ENCODE results near the gene BPI. TPM values are rescaled to one million over a fixed set of nuclear protein-coding genes. Genes with fewer than 3 reads are reported as not detected.

BPI gene
- total RNA-seq, 2 experiments from 2014 or later = not detected

DNA sequence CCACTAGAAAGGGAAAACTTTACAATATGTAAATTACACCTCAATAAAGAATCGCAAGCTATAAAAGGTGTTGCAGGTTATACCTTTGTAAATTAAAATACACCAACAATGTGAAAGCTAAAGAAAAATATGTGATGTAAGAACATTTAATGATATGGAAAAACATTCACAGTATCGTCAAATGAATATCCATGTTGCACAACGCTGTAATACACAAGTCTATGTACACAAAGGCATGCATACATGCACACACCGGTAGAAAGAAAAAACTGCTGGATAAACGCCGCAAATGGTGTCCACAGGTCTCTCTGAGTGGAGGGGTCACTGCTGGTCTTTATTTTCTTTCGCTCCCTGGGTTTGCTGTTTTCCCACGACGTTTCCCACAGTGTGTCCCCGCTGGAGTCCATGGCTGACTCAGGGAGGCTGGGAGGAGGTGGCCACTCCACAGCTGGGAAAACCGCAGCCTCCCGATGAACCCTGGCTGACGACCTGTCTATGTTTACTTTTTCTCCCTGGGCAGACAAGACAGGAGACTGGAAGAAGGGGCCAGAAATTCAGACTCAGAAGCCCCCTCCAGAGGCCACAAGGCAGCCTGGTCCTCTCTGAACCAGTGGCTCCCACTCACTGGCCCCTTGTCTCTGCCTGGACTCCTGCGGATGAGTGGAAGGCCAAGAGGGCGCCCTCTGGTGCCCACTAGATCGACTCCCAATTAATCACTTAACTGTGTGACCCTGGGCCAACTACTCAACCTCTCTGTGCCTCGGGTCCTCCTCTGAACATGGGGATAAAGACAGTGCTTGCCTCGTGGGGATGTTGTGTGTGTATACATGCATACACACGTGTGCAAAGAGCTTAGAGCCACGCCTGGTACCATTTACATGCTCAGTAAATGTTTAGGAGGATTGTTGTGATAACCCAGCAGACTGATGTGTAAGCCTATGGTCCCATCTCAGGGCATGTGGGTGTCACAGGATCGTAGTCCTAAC, 12.8 kb upstream of the BPI start:
- DNase-seq (ENCODE audit: low spot score) = no peak
- Histone ChIP-seq H3K4me2 (ENCODE audit: low read length) (no peak overlapping the region), H3K36me3 (ENCODE audit: insufficient read depth, low read length) (no peaks in the 10 kb centered on the region), H2AFZ (ENCODE audit: low read length) (no peak overlapping the region), H4K20me1 (ENCODE audit: insufficient read depth, low read length) (no peaks in the 10 kb centered on the region), H3K4me1 (ENCODE audit: insufficient read depth, low read length, poor library complexity, severe bottlenecking) (no peaks in the 10 kb centered on the region), H3K9me2 (ENCODE audit: insufficient read depth, low read length) (no peaks in the 10 kb centered on the region), H3K27ac (ENCODE audit: low read depth, low read length, poor library complexity, severe bottlenecking) (no peak overlapping the region), H3K4me3 (ENCODE audit: low read depth, low read length, poor library complexity, severe bottlenecking) (no peak overlapping the region), H3K79me2 (ENCODE audit: insufficient read depth, low read depth, low read length) (no peaks in the 10 kb centered on the region), H3K9me3 (ENCODE audit: low read length) (no peaks in the 10 kb centered on the region)
- BruUV-seq (replicated peaks) = no TSS peak
- ChIA-PET CTCF (ENCODE audit: unreplicated experiment) (no interaction called here), POLR2A (no interaction called here)
- intact Hi-C loops (cut with micrococcal nuclease; ENCODE audit: unreplicated experiment) = no loop called here
- no peak for TF ChIP-seq EZH2phosphoT487 (IDR thresholded peaks at IDR 0.05; ENCODE audit: borderline replicate concordance, low read depth, low read length)
- TF ChIP-seq, protein P1, sequence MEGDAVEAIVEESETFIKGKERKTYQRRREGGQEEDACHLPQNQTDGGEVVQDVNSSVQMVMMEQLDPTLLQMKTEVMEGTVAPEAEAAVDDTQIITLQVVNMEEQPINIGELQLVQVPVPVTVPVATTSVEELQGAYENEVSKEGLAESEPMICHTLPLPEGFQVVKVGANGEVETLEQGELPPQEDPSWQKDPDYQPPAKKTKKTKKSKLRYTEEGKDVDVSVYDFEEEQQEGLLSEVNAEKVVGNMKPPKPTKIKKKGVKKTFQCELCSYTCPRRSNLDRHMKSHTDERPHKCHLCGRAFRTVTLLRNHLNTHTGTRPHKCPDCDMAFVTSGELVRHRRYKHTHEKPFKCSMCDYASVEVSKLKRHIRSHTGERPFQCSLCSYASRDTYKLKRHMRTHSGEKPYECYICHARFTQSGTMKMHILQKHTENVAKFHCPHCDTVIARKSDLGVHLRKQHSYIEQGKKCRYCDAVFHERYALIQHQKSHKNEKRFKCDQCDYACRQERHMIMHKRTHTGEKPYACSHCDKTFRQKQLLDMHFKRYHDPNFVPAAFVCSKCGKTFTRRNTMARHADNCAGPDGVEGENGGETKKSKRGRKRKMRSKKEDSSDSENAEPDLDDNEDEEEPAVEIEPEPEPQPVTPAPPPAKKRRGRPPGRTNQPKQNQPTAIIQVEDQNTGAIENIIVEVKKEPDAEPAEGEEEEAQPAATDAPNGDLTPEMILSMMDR (conservative IDR thresholded peaks at IDR 0.05; ENCODE audit: low read length) = peak; percentile 60

- no TSS peak for BruUV-seq (replicated peaks)
- H2AFZ ChIP-seq (ENCODE audit: low read length) = no peak overlapping the region
Measured at GRCh38 chr20:38291966-38292365, 12.0 kb upstream of the BPI start.

More at GRCh38 chr20:38291966-38292365, 12.0 kb upstream of the BPI start:
- H3K9me3 ChIP-seq (ENCODE audit: low read length) = no peaks in the 10 kb centered on the region
- H3K36me3 ChIP-seq (ENCODE audit: insufficient read depth, low read length) = no peaks in the 10 kb centered on the region
- ChIA-PET POLR2A (interaction anchor here (0.5 kb wide), 1 partner anchor 1754 kb away, joined by 4 read pairs; no protein-coding TSS in a partner anchor), CTCF (ENCODE audit: unreplicated experiment) (no interaction called here)
- no peaks in the 10 kb centered on the region for H3K9me2 ChIP-seq (ENCODE audit: insufficient read depth, low read length)
- H4K20me1 ChIP-seq (ENCODE audit: insufficient read depth, low read length) = no peaks in the 10 kb centered on the region
- no peak for DNase-seq (ENCODE audit: low spot score)
- intact Hi-C loops (cut with micrococcal nuclease; ENCODE audit: unreplicated experiment) = no loop called here
- no peak overlapping the region for H3K4me3 ChIP-seq (ENCODE audit: low read depth, low read length, poor library complexity, severe bottlenecking)
- H3K4me1 ChIP-seq (ENCODE audit: insufficient read depth, low read length, poor library complexity, severe bottlenecking) = no peaks in the 10 kb centered on the region
- H3K79me2 ChIP-seq (ENCODE audit: insufficient read depth, low read depth, low read length) = no peaks in the 10 kb centered on the region
- TF ChIP-seq, protein P1 (conservative IDR thresholded peaks at IDR 0.05; ENCODE audit: low read length) = no peak
- no peak for TF ChIP-seq EZH2phosphoT487 (IDR thresholded peaks at IDR 0.05; ENCODE audit: borderline replicate concordance, low read depth, low read length)
- no peak overlapping the region for H3K4me2 ChIP-seq (ENCODE audit: low read length)
- H3K27ac ChIP-seq (ENCODE audit: low read depth, low read length, poor library complexity, severe bottlenecking) = no peak overlapping the region

Measured in OCI-LY7 (cell line).